Measurements from ENCODE around the gene RAB6A.

The RAB6A gene

GRCh38 chr11:73680687-73681086 lies 80.2 kb downstream of the RAB6A start:
- TF ChIP-seq CTCF (IDR thresholded peaks at IDR 0.05), result no peak

GRCh38 chr11:73671701-73672100 lies 89.2 kb downstream of the RAB6A start:
- TF ChIP-seq CTCF (IDR thresholded peaks at IDR 0.05), result no peak

GRCh38 chr11:73670808-73671207 lies 90.1 kb downstream of the RAB6A start:
- TF ChIP-seq CTCF (IDR thresholded peaks at IDR 0.05), result no peak

GRCh38 chr11:73667891-73668290 lies 93.0 kb downstream of the RAB6A start:
- no peak for TF ChIP-seq CTCF (IDR thresholded peaks at IDR 0.05)

GRCh38 chr11:73664877-73665276 lies 96.0 kb downstream of the RAB6A start:
- no peak for TF ChIP-seq CTCF (IDR thresholded peaks at IDR 0.05)

- no peak for TF ChIP-seq CTCF (IDR thresholded peaks at IDR 0.05)
Measured at GRCh38 chr11:73663604-73664495, 97.0 kb downstream of the RAB6A start.

- no peak for TF ChIP-seq CTCF (IDR thresholded peaks at IDR 0.05)
Measured at GRCh38 chr11:73662445-73663157, 98.3 kb downstream of the RAB6A start.
